ENCODE data around the gene NTMT2.
"Not testable (repeated sequence)": the region's sequence is repeated elsewhere in the genome, so short reads cannot be mapped to it uniquely, and the experiment has no call there.

Gene NTMT2

DNA sequence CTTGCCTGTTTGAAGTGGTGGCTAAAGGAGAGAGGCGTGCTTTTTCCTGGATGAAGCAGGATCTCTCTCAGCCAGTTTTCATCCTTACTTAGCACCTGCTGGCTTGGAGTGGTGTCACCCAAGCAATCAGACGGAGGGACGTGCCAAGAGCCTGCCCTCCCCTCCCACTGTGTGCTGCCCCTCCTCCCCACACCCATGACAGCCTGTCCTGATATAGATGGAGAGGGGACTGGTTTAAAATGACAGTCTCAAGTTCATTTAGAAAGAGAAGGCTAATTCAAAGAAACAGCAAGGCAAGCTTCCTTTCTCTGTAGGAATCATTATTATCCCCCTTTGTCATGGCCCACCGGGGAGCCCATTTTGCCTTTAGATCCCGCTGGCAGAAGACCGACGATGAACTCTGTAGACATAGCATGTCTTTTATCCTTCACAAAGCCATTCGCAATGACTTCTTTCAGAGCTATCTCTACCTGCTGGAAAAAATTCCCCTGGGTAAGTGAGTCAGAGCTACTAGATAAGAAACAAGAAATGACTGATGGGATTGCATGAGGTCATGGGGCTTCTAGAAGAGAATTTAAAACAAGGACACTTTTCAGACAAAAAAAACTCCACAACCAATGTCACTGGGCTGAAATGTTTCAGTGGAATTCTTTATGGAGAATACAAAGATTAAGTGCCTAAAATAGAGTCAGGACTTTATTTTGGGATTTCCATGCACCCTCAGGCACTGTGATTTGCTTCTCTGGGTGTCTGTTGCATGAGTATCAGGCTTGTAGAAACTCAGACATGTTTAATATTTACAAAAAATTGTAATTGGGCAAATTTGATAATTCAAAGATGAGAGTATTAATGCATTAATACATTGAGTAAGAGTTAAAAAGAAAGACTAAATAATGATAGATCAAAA is at the start of gene NTMT2:
NTMT2 (plus strand) TSS at position 190 of the 907 bp plus-strand sequence; CDS start at position 339, 149 bp downstream.
- DNase-seq (ENCODE audit: low read depth): no peak

DNA sequence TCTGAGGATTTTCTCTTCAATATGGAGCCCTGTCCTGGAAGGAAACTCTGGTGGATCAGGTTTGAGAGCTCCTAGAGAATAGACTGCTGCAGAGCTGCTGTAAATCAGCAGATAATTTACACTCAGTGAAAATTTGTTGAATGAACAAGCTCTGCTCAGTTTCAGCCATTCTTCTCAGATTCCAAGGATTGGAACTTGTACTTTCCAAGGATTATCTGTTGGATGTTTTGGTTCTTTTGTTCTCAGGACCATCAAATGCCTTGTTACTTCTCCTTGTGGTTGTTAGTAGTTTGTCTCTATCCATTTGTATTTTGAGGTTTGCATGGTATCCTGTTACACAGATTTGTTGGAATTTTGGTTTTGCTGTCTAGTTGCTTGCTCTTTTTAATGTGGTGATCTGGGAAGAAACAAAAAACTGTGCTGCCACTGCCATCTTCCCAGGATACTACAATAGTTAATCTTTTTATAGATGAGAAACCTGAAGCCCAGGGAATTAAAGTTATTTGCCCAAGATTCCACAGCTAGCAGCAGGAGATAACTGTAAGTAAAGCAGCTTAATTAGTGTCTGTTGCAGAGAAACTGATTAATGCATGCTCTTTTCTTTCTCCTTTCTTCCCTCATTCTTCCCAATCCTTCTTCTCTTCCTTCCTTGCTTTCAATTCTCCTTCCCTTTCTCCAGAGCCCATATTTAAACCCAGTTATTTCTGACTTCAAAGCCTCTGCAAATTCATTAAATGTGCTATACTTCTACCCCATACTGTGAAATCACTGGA is 49.6 kb upstream of the NTMT2 start:
- no peak for DNase-seq (ENCODE audit: low read depth)

DNA sequence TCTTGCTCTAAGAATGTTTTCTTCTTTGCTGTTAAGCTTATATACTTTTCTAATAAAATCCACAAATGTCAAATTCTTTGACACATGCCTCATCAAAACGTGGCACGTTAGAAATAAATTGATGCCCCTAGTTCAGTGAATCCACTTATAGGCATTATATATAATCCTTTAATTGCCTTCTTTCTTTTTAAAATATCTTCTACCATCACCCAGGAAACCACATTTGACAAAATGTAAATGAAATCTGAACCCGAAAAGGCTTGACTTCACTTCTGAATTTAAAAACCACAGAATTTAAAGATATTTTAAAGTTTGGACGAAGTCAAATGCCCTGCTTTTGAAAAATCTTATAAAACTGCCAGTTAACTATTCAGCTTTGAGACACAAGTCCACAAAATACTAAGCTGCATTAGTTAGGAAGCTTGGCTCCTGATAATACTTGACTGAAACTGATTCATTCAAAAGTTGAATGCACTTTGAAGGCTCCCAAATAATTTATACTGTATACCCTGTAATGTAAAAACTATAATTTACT is 48.9 kb upstream of the NTMT2 start:
- no peak for DNase-seq (ENCODE audit: low read depth)

DNA sequence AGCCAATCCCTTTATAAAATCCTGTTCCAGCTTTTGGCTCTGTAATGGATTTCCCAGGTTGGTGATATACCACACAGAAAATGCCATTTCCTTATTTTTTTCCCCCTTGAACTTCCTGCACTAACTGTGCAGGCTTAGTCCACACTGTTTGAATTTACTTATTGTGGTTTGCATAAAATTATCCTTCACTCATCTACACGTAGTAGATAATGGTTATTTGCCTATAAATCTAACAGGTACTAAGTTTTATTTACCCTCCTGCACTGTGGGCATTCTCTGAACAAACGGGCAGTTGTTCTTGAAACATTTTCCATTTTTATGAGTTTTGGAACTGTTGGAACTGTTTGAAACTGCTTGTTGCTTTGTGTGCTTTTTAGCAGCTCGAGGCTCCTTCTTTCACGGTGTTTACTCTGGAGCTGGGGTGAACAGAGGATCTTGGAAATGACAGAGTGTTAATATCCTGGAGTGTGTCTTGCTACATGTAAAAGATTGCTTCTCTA is 48.3 kb upstream of the NTMT2 start:
- DNase-seq (ENCODE audit: low read depth): no peak

- not testable (repeated sequence) for DNase-seq (ENCODE audit: low read depth)
Observed at GRCh38 chr1:170113140-170113539, 32.6 kb upstream of the NTMT2 start.

- no peak for DNase-seq (ENCODE audit: low read depth)
Observed at GRCh38 chr1:170114906-170115305, 30.9 kb upstream of the NTMT2 start.

DNA sequence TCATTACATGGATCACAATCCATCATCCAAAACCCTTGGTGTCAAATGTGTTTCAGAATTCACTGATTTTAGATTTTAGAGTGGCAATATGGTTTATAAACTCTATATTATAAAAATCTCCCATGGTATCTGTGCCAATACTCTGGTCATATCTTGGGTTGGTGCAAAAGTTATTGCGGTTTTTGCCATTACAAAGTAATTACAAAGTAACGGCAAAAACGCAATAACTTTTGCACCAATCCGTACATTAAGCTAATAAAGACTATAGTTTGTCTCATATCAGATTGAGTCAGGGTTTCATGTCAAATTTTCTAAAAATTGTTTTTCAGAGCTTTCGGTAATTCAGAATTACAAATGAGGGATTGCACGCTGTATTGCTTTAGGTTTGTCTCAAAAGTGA is 23.4 kb upstream of the NTMT2 start:
- DNase-seq (ENCODE audit: low read depth): no peak

GRCh38 chr1:170125269-170125668 is 20.5 kb upstream of the NTMT2 start:
- no peak for DNase-seq (ENCODE audit: low read depth)

- no peak for DNase-seq (ENCODE audit: low read depth)
Observed at GRCh38 chr1:170126696-170127095, 19.1 kb upstream of the NTMT2 start.

DNA sequence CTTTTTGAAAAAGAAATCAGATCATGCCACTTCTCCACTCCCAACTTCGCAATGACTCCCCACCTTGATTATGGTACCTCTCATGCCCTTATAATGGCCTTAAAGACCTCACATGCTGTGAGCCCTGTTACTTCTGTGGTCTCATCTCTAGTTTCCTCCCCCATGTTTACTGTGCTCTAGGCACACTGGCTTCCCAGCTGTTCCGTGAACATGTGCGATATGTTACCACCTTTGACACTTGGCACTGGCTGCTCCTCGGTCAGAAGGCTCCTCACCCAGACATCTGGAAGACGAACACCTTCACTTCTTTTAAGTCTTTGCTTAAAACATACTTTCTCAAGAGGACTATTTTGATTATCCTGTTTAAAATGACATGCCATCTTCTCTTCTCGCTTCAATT is 14.3 kb upstream of the NTMT2 start:
- no peak for DNase-seq (ENCODE audit: low read depth)

DNA sequence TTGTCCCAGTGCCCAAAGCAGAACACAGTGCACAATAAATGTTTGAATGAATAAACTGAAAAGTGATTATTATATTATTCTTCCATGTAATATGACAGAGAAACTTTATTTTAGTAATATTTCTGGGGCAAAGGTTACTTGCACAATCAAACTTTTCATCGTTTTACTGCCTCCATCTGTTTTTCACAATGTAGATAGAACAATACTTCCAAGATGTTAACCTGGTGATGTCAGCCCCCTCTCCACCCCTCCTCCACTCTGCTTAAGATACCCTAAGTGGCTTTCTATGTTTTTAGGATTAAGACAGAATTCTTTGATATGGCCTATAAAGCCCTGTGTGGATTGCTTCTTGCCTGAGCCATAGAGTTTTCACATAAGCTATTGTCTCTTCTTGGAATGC is 13.8 kb upstream of the NTMT2 start:
- no peak for DNase-seq (ENCODE audit: low read depth)

DNA sequence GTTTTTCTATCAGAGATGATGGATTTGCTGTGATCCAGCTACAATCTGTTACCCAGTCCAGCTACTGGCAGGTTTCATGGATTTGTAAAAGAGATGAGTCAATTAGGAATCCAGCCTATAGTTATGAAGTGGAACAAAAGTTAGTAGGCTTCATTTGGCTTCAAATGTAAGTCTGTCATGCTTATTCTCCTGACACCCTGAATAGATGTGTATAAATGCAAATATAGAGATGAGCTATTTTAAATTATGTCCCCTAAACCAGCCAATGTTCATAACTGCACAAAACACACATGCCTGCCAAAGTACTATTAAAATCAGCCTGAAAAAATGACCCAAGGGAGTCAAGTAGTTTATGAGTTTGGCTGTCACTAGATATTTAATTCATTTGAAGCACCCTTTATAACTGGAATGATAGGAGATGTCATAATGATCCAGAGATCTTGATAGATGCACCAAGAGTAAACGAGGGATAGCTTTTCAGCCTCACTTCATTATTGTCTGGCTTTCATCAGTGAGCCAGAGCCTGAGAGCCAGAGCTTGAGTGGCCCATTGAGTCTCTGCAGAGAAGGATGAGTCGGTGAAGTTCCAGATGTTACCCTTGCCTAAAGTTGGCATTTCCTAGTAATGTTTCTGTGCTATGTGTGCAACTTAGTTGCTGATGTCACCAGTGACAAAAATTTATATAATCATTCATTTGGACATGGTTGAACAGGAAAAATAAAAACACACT is 11.8 kb upstream of the NTMT2 start:
- DNase-seq (ENCODE audit: low read depth): no peak

- no peak for DNase-seq (ENCODE audit: low read depth)
Observed at GRCh38 chr1:170134521-170134920, 11.2 kb upstream of the NTMT2 start.

DNA sequence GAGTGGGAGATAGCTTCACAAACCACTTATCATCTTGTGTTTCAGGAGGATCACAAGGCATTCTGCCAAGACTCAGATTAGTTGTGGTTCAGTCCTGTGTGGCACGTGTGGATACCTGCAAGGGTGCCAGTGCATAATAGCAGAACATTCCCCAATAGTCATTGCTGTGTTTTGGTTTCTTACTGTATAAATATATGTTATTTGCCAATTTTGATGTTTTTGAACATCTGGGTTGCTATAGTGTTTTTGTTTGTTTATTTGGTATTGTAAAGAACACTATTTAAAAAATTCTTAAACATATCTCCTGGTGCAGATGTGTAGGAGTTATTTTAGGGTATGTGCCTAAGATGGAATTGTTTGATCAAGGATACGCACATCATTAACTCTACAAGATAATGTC is 5.4 kb upstream of the NTMT2 start:
- DNase-seq (ENCODE audit: low read depth): no peak

DNA sequence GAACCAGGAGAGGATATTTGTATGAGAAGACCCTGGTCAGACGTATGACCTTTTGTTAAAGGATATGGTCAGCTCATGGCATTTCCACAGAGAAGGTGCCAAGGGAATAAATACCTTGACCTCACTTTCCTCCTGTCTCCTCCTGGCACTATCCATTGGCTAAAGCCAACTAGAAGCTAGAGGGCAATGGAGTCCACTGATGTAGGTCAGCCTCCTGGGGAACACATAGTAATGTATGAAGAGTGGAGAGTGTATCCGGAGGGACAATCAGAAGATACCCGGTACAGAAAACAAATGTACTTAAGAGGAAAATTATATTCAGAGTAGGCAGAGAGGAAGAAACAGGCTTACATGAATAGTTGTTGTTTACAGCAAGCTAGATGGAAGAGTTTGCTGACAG is 698 bp upstream of the NTMT2 start:
- no peak for DNase-seq (ENCODE audit: low read depth)

- DNase-seq (ENCODE audit: low read depth): no peak
Observed at GRCh38 chr1:170146720-170147263, 1.0 kb downstream of the NTMT2 start.

DNA sequence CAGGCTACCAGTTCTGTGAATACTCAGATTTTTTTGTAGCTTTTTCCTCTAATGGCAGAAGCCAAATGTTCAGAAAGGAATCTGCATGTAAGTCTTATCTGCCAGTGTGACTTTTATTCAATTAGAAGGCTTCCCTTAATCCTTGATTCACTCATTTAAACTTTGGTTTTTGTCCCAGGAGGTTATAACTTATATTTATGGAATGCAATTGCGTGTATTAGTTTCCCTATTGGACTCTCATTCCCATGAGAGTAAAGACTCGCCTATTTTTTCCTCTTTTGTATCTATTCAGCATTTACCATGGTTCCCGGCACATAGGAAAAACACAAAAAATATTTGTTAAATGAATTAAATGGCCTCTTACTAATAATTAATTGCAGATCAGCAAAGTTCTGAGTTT is 3.5 kb downstream of the NTMT2 start:
- DNase-seq (ENCODE audit: low read depth): no peak

DNA sequence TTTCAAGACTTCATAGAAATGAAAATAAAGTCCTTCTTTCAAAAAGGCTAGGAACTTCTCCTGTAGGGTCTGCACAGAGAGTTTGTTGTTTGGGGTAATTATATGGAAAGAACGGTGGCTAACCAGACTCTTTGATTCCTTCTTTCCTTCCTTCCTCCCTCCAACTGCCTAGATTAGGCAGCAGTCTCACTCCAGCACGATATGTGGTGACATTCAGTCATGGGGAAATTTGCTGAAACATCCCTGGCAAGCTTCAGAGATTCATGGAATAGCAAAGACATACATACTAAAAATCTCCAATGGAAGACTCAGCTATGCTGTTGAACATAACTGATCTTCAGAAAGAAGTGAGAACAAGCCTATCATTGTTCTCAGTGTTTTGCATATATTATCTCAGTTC is 4.3 kb downstream of the NTMT2 start:
- no peak for DNase-seq (ENCODE audit: low read depth)

DNA sequence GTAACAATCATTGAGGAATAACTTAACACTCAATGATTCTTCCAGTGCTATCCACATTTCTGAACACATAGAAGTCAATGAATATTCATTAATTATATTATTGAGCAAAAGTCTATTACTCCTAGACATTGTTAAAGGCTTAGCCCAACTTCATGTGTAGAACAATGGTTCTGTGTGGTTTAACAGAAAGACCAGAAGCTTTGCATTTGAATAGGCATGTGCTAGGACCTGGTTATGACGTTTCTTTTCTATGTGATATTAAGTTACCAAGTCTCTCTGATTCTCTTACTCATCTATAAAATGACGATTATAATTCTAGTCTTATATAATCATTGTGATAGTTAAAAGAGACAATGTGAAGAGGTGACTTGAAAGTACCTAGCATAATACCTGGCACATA is 5.2 kb downstream of the NTMT2 start:
- DNase-seq (ENCODE audit: low read depth): no peak

DNA sequence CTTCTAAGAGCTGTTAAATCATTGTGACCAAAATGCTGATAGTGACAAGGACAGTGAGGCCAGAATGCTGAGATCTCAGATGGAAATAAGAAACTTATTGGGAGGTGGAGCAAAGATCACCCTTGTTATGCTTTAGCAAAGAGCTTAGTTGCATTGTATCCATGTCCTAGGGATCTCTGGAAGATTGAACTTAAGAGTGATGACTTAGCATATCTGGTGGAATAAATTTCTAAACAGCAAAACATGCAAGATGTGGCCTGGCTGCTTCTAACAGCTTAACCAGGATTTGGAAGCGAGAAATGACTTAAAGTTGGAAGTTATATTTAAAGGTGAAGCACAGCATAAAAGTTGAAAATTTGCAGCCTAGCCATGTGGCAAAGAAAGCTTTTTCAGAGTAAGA is 7.7 kb downstream of the NTMT2 start:
- no peak for DNase-seq (ENCODE audit: low read depth)

- no peak for DNase-seq (ENCODE audit: low read depth)
Observed at GRCh38 chr1:170155055-170155454, 9.3 kb downstream of the NTMT2 start.

DNA sequence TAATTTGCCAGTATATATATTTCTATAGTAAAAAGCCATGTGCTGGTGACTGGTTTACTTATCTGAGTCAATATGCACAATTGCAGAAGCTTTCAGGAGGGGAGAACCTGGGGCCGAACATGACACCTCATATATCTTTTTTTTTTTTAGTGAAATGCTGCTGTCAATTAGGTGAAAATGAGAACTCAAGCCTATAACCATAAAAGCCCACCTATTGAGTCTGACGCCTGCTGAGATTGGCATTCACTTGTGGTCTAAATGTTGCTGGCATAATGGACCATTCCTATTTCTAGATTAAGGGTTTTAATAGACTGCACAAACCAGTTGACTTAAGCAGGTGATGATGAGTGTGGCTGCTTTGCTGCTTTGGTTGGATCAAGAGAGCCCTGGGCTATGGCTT is 10.8 kb downstream of the NTMT2 start:
- no peak for DNase-seq (ENCODE audit: low read depth)
